Activated CD4-positive, alpha-beta T cell treated with anti-CD3 and anti-CD28 coated beads, Interleukin-2, amount 50 U/mL, for 4 hours (primary cell): ENCODE data around the gene NBDY.
"Not testable (repeated sequence)": the region's sequence is repeated elsewhere in the genome, so short reads cannot be mapped to it uniquely, and the experiment has no call there.

Source experiments
- DNase-seq, 2 experiments: peaks; one replicate each; pipeline ENCODE4 v3.0.0-alpha.2; 2020

The NBDY gene, protein sequence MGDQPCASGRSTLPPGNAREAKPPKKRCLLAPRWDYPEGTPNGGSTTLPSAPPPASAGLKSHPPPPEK

GRCh38 chrX:56729152-56729850 is at the start of gene NBDY:
Gene NBDY, plus strand, starts transcription at chrX:56729243. Its CDS starts 111 bp downstream, at chrX:56729354.
- peak in 1 of 2 experiments; percentile 4 for DNase-seq

DNA sequence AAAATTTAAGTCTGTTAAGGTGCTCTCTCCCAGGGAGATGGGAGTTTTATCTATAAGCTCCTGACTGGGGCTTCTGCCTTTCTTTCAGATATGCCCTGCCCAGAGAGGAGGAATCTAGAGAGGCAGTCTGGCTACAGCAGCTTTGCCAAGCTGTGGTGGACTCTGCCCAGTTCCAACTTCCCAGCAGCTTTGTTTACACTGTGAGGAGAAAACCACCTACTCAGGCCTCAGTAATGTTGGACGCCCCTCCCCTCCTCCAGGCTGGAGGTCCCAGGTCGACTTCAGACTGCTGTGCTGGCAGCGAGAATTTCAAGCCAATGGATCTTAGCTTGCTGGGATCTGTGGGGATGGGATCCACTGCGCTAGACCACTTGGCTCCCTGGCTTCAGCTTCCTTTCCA is 24.5 kb upstream of the NBDY start:
- DNase-seq, result not testable (repeated sequence)

DNA sequence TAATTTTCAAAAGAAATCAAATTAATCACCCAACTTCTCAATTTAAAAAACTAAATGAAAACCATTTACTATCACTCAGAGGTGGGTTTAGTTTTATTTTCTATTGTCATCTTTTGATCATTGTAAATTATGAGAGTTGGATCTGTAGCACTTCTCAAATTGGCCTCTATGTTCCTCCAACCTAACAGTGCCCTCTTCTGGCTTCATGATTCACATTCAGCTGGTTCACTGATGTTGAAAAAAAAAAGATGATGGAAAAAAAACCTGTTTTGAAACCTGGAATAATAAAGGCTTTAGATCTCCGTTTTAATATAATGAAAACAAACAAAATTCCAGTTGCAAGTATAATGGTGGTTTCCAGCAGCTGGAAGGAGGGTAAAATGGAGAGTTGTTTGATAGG is 2.4 kb upstream of the NBDY start:
- DNase-seq, result no peak

- DNase-seq, result no peak
Observed at GRCh38 chrX:56727531-56727930, 1.5 kb upstream of the NBDY start.

DNA sequence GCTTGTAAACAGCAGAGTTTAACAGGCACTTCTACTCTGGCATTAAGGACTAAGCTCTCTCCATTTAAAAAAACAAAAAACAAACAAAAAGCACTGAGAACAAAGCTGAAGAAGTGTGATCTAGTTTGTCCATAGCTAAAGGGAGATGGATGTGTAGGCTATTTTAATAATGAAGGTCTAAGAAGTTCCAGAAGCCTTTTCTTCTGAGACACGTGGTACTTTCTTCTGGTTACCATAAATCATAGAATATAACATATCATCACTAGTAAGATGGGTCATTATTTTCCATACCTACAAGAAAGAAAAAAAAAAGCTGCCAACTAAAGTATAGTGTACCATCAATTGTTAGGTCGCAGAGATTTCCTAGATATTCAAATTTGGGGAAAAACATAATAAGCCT is 722 bp upstream of the NBDY start:
- DNase-seq, result no peak

- DNase-seq, result peak; percentile 33 to 43
Observed at GRCh38 chrX:56728752-56729151, 291 bp upstream of the NBDY start.

GRCh38 chrX:56733459-56734046 is 4.5 kb downstream of the NBDY start:
- DNase-seq, result peak; percentile 31 to 42

GRCh38 chrX:56736219-56736618 is 7.2 kb downstream of the NBDY start:
- DNase-seq, result no peak

- DNase-seq, result no peak
Observed at GRCh38 chrX:56738670-56739069, 9.6 kb downstream of the NBDY start.

GRCh38 chrX:56744996-56745395 is 16.0 kb downstream of the NBDY start:
- no peak for DNase-seq

- DNase-seq, result no peak
Observed at GRCh38 chrX:56746996-56747395, 18.0 kb downstream of the NBDY start.

DNA sequence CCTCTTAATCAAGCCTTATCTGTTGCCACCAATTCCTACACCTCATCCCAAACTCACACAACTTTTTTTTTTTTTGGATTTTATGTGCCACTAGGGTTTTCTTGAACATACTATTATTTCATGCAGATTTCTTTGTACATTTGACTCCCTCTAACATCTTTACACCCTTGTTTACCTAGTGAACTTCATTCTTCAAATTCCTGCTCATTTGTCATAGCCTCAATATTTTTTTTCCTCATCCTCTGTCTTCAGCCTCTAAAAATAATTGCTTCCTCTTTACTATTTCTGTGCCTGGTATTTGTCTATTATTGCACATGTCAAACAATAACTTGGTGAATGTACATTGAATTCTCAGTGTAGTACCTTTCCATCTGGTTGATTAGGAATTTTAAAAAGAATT is 22.0 kb downstream of the NBDY start:
- DNase-seq, result no peak

GRCh38 chrX:56757327-56757726 is 28.3 kb downstream of the NBDY start:
- DNase-seq, result no peak

DNA sequence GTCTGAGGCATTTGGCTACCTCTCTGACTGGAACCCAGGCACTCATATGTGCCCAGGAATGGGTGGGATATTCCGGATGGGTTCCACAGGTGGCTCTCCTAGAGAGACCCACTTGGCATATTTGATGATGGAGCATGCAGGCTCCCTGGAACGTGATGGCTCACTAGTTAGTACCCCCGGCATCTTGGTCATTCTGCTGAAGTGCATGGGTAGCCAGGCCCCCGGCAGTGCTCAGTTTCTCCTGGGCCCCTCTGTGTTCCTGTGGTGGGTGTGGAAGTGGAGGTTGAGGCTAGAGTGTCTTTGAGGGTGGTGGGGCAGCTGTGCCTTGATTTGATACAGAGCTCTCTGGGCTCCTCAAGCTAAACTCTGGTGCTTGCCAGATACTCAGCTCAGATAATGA is 29.4 kb downstream of the NBDY start:
- DNase-seq, result no peak

- no peak for DNase-seq
Observed at GRCh38 chrX:56759736-56760409, 30.8 kb downstream of the NBDY start.

GRCh38 chrX:56760410-56761124 is 31.5 kb downstream of the NBDY start:
- DNase-seq, result not testable (repeated sequence)

DNA sequence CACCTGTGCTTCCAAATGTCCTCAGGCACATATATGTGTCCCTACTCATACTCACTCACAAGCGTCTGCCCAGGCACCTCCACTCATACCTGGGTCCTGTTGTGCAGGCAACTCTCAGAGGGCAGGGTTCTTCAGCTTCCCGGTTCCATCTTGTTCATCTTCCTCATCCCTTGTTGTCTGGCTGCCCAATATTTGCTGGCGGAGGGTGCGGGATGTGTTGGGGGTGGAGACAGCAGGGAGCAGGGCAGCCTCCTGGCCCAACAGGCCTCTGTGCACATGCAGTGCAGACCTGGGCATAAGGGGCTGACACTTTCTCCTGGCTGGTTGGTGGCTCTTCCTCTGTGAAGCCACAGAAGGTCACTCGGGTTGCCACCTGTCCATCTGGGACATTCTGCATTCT is 32.1 kb downstream of the NBDY start:
- no peak for DNase-seq

- no peak for DNase-seq
Observed at GRCh38 chrX:56762220-56762619, 33.2 kb downstream of the NBDY start.

- no peak for DNase-seq
Observed at GRCh38 chrX:56762707-56763555, 33.9 kb downstream of the NBDY start.

- DNase-seq, result peak; percentile 16 to 27
Observed at GRCh38 chrX:56763556-56764152, 34.6 kb downstream of the NBDY start.

DNA sequence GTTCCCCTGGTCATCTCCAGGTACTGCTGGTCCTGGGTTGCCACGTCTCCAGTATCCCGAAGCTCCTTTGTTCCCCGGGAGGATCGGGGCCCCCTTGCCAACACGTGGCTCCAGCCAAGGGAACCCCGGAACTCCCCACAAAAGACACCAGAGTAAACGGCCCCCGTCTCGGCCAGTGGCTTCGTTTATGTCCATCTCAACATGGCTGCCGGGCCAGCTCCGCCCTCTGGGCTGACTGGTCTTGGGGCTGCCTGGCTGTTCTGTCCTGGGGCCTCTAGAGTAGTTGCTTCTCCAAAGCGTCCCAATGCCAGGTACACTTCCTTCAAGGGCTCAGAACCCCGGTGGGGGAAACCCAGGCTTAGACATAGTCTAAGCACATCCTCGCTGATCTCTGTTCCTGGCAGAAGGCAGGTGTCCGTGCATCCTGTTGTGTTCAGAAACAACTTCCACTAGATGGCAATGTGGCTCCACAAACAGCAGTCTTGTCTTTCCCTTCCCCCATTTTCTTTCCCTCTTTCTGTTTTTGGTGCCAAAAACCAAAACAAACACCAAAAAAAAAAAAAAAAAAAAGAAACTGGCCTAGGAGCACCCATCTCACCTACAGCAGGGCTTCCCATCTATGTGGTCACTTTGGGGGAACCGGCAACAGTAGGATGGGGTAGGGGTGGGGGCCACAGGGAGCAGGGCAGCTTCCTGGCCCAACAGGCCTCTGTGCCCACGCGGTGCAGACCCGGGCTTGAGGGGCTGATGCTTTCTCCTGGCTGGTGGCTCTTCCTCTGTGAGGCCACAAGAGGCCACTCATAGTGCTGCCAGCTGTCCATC is 35.3 kb downstream of the NBDY start:
- DNase-seq, result peak; percentile 52 to 59
